PFSK-1 (cell line): Measurements from ENCODE around the gene PNMA6E.

Source experiments
- POLR2AphosphoS5 ChIP-seq: IDR thresholded peaks from 2 replicates; pipeline ENCODE4 v1.6.1; 2012; ENCODE audit warnings: low read depth, mild to moderate bottlenecking, control low read depth, low read length, moderate library complexity
- SIN3A ChIP-seq: IDR thresholded peaks from 2 replicates; pipeline ENCODE4 v1.6.1; 2012; ENCODE audit warnings: mild to moderate bottlenecking, low read length, moderate library complexity, borderline replicate concordance; ENCODE audit not compliant: insufficient read depth

DNA sequence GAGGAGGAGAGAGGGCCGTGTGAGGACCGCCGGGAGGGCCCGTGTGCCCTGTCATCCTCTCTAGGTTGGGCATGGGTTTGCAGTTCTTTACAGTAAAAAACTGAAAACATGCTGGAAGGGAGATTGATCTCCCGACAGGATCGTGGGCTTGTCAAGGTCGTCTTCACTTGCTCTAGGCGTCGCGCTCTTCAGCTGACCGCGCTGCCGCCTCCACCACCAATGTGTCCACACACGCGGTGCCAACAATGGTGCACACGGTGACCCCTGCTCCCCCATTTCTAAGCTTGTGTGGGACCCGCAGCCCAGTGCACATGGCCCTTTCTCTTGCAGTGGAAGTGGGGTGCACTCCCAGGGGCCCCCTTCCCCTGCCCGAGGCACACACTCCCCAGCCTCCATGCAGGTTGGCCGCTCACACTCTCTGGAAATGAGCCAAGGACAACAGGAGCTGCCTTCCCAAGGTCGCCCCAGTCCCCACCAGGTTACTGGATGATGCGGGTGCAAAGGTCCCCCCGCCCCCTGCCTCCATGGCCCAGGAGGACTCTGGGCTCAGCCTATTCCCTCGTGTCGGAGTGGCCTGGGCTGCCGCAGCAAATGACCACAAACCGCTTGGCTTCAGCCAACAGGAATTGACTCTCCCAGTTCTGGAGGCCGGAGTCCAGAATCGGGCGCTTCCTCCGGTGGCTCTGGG is 8.4 kb upstream of the PNMA6E start:
- no peak for TF ChIP-seq POLR2AphosphoS5
- TF ChIP-seq SIN3A = no peak
